Lower leg skin (tissue), 3 donors: ENCODE data around the gene PAPPA.

Experiments used
- POLR2A ChIP-seq, 2 donors: fragments of 450-650 bp; IDR thresholded peaks; one replicate each; pipeline ENCODE4 v1.6.1; 2016 to 2017; ENCODE audit warnings: antibody characterized with exemption in 2 of 2, mild to moderate bottlenecking in 1 of 2, moderate library complexity in 1 of 2
- TF ChIP-seq, protein P1 (sequence below), 3 donors: fragments of 450-650 bp; IDR thresholded peaks; one replicate each; pipeline ENCODE4 v1.5.1; 2016; ENCODE audit warnings: antibody characterized with exemption in 3 of 3, mild to moderate bottlenecking in 3 of 3, moderate library complexity in 2 of 3

DNA sequence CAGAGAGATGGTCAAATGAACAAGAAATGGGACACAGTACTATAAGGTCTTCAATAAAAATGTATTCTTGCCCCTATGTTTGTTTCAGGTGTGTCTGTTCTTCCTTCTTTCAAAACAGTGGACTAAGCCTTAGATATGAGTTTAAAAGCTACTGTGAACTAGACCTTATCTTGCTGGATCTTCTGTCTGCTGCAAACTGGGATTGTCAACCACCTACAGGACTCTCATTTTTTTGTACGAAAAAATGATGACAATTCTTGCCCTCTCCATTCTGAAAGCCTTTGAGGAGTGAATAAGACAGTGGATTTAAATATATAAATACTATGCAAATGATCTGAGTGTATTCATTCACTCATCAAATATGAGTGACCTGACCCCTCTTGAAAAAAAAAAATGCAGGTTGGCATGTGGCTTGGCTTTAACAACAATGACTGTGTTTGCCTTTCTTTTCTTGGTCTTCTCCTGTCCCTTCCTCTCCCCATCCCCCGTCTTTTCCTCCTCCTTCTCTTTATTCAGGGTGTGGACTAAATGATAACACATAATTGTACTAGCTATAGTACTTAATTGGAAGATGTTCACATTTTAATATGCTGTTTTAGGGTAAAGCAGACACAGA, 298.0 kb downstream of the PAPPA start:
- TF ChIP-seq, protein P1, sequence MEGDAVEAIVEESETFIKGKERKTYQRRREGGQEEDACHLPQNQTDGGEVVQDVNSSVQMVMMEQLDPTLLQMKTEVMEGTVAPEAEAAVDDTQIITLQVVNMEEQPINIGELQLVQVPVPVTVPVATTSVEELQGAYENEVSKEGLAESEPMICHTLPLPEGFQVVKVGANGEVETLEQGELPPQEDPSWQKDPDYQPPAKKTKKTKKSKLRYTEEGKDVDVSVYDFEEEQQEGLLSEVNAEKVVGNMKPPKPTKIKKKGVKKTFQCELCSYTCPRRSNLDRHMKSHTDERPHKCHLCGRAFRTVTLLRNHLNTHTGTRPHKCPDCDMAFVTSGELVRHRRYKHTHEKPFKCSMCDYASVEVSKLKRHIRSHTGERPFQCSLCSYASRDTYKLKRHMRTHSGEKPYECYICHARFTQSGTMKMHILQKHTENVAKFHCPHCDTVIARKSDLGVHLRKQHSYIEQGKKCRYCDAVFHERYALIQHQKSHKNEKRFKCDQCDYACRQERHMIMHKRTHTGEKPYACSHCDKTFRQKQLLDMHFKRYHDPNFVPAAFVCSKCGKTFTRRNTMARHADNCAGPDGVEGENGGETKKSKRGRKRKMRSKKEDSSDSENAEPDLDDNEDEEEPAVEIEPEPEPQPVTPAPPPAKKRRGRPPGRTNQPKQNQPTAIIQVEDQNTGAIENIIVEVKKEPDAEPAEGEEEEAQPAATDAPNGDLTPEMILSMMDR (IDR thresholded peaks at IDR 0.05): no peak
- no peak for TF ChIP-seq POLR2A (IDR thresholded peaks at IDR 0.05)
